ENCODE measurements around the gene FBXL14. TPM values are rescaled to one million over a fixed set of nuclear protein-coding genes. Genes with fewer than 3 reads are reported as not detected.

FBXL14 gene
- total and polyA plus RNA-seq, 4 donors = 0.67 to 7.5 (median 4.9) TPM

GRCh38 chr12:1639538-1639937 lies 45.2 kb upstream of the FBXL14 start (continued):
- TF ChIP-seq ATF3 (IDR thresholded peaks at IDR 0.05) (no peak), FOXA1 (IDR thresholded peaks at IDR 0.05) (no peak), EGR1 (IDR thresholded peaks at IDR 0.05; ENCODE audit: low read depth in 2 of 2) (no peak)

GRCh38 chr12:1638203-1638602 lies 43.8 kb upstream of the FBXL14 start:
- Histone ChIP-seq H3K27ac (ENCODE audit: low read depth in 1 of 2, low read length in 2 of 2) (no peak overlapping the region), H3K27me3 (ENCODE audit: control insufficient read depth in 4 of 4, insufficient read depth in 4 of 4, low read length in 3 of 4) (no peaks in the 10 kb centered on the region), H3K4me1 (ENCODE audit: control insufficient read depth in 4 of 4, insufficient read depth in 4 of 4, low read length in 3 of 4) (peaks cover 7 to 27% (median 25%) of the 10 kb centered on the region in 4 donors), H3K4me3 (ENCODE audit: low read depth in 1 of 3, low read length in 3 of 3) (no peak overlapping the region), H3K9me3 (ENCODE audit: control insufficient read depth in 4 of 4, low read length in 3 of 4) (no peaks in the 10 kb centered on the region), H3K36me3 (ENCODE audit: control insufficient read depth in 4 of 4, insufficient read depth in 3 of 4, low read depth in 1 of 4, low read length in 3 of 4) (peaks cover 0 to 3% (median 0%) of the 10 kb centered on the region in 4 donors), H3K9ac (ENCODE audit: low read depth in 1 of 2, low read length in 2 of 2) (no peak overlapping the region)
- no peak for TF ChIP-seq TAF1 (conservative IDR thresholded peaks at IDR 0.05)
- TF ChIP-seq YY1 (IDR thresholded peaks at IDR 0.05) = no peak
- TF ChIP-seq FOXA2 (IDR thresholded peaks at IDR 0.05) = no peak
- no peak for TF ChIP-seq GABPA (IDR thresholded peaks at IDR 0.05 in 1 of 2, conservative IDR thresholded peaks at IDR 0.05 in 1 of 2)
- TF ChIP-seq FOXA1 (IDR thresholded peaks at IDR 0.05) = no peak
- TF ChIP-seq MAX (IDR thresholded peaks at IDR 0.05) = no peak
- no peak for TF ChIP-seq HNF4A (conservative IDR thresholded peaks at IDR 0.05)
- TF ChIP-seq RAD21 (IDR thresholded peaks at IDR 0.05) = no peak
- no peak for TF ChIP-seq REST (IDR thresholded peaks at IDR 0.05)
- TF ChIP-seq EGR1 (IDR thresholded peaks at IDR 0.05; ENCODE audit: low read depth in 2 of 2) = no peak
- no peak for TF ChIP-seq ZBTB33 (IDR thresholded peaks at IDR 0.05)
- TF ChIP-seq NR2F2 (IDR thresholded peaks at IDR 0.05) = no peak
- no peak for TF ChIP-seq SP1 (IDR thresholded peaks at IDR 0.05)
- no peak for TF ChIP-seq JUND (IDR thresholded peaks at IDR 0.05)
- DNase-seq (ENCODE audit: low spot score) = no peak
- WGBS = 88% methylated on average over 5 of the region's 5 CpGs
